ENCODE measurements around the gene PLXND1.

PLXND1 gene

GRCh38 chr3:129563850-129564535 lies 42.5 kb downstream of the PLXND1 start:
- no peak for DNase-seq (ENCODE audit: low read depth, low spot score)

GRCh38 chr3:129563332-129563731 lies 43.1 kb downstream of the PLXND1 start:
- DNase-seq (ENCODE audit: low read depth, low spot score): no peak

- DNase-seq (ENCODE audit: low read depth, low spot score): no peak
Observed at GRCh38 chr3:129562803-129563202, 43.7 kb downstream of the PLXND1 start.

- DNase-seq (ENCODE audit: low read depth, low spot score): no peak
Observed at GRCh38 chr3:129561619-129562248, 44.7 kb downstream of the PLXND1 start.

- no peak for DNase-seq (ENCODE audit: low read depth, low spot score)
Observed at GRCh38 chr3:129560911-129561594, 45.4 kb downstream of the PLXND1 start.

- DNase-seq (ENCODE audit: low read depth, low spot score): no peak
Observed at GRCh38 chr3:129560269-129560787, 46.1 kb downstream of the PLXND1 start.

- no peak for DNase-seq (ENCODE audit: low read depth, low spot score)
Observed at GRCh38 chr3:129559565-129560079, 46.9 kb downstream of the PLXND1 start.

- no peak for DNase-seq (ENCODE audit: low read depth, low spot score)
Observed at GRCh38 chr3:129558772-129559564, 47.5 kb downstream of the PLXND1 start.

- no peak for DNase-seq (ENCODE audit: low read depth, low spot score)
Observed at GRCh38 chr3:129558081-129558771, 48.2 kb downstream of the PLXND1 start.

- DNase-seq (ENCODE audit: low read depth, low spot score): no peak
Observed at GRCh38 chr3:129557548-129557894, 49.0 kb downstream of the PLXND1 start.

- DNase-seq (ENCODE audit: low read depth, low spot score): no peak
Observed at GRCh38 chr3:129556890-129557547, 49.5 kb downstream of the PLXND1 start.

GRCh38 chr3:129556358-129556695 lies 50.1 kb downstream of the PLXND1 start:
- no peak for DNase-seq (ENCODE audit: low read depth, low spot score)

- DNase-seq (ENCODE audit: low read depth, low spot score): no peak
Observed at GRCh38 chr3:129555616-129556357, 50.7 kb downstream of the PLXND1 start.

GRCh38 chr3:129555153-129555550 lies 51.3 kb downstream of the PLXND1 start:
- DNase-seq (ENCODE audit: low read depth, low spot score): no peak

GRCh38 chr3:129554356-129555152 lies 51.9 kb downstream of the PLXND1 start:
- no peak for DNase-seq (ENCODE audit: low read depth, low spot score)

GRCh38 chr3:129553719-129554118 lies 52.8 kb downstream of the PLXND1 start:
- DNase-seq (ENCODE audit: low read depth, low spot score): no peak

- no peak for DNase-seq (ENCODE audit: low read depth, low spot score)
Observed at GRCh38 chr3:129553171-129553570, 53.3 kb downstream of the PLXND1 start.

GRCh38 chr3:129552287-129553050 lies 54.0 kb downstream of the PLXND1 start:
- DNase-seq (ENCODE audit: low read depth, low spot score): no peak

All from brain pericyte (primary cell).